Myocyte (in vitro differentiated cells): ENCODE measurements around the gene RBMY1B. TPM values are rescaled to one million over a fixed set of nuclear protein-coding genes. Genes with fewer than 3 reads are reported as not detected.
"Not testable (repeated sequence)": the region's sequence is repeated elsewhere in the genome, so short reads cannot be mapped to it uniquely, and the experiment has no call there.

Experiments
- DNase-seq: peaks from one replicate; pipeline ENCODE4 v3.0.0-alpha.2; 2012; ENCODE audit warnings: low read depth
- polyA plus RNA-seq: library from polyadenylated mRNA; unstranded; fragments of >200 nt; gene quantifications from one replicate; pipeline ENCODE4 v1.2.1, GENCODE V29; 2012; ENCODE audit warnings: missing spikeins
- total RNA-seq: library from RNA; depleted of rRNA; stranded (reverse); fragments of >200 nt; gene quantifications from 2 replicates; pipeline ENCODE4 v1.2.3, GENCODE V29; 2014

The RBMY1B gene
- total RNA-seq = not detected in 2 replicates
- not detected for polyA plus RNA-seq

GRCh38 chrY:21511038-21511437, at the start of gene RBMY1B:
Gene RBMY1B, plus strand, starts transcription at chrY:21511338. Its CDS starts 2,013 bp downstream, at chrY:21513351.
- DNase-seq = not testable (repeated sequence)

GRCh38 chrY:21462915-21463314, 48.2 kb upstream of the RBMY1B start:
- DNase-seq = not testable (repeated sequence)

- no peak for DNase-seq
These were observed 28.2 kb upstream of the RBMY1B start for GRCh38 chrY:21482967-21483366.

- not testable (repeated sequence) for DNase-seq
These were observed 23.4 kb downstream of the RBMY1B start, which contains the start of gene RBMY1A1 for GRCh38 chrY:21534579-21534978. Gene RBMY1A1, plus strand, starts transcription at chrY:21534879. Its CDS starts 2,013 bp downstream, at chrY:21536892.

- DNase-seq = not testable (repeated sequence)
These were observed 48.3 kb downstream of the RBMY1B start for GRCh38 chrY:21559316-21559984.

Other genes starting within 250 kb of the RBMY1B start
- gene RBMY1A1, start 23.5 kb downstream of the RBMY1B start, total RNA-seq = not detected in 2 replicates